HepG2 (cell line): ENCODE data around the gene KISS1R. TPM values are rescaled to one million over a fixed set of nuclear protein-coding genes. Genes with fewer than 3 reads are reported as not detected.

ENCODE experiments used
- ATM ChIP-seq: fragments of 450-650 bp; IDR thresholded peaks from 2 replicates; pipeline ENCODE4 v1.7.1; 2017; ENCODE audit warnings: mild to moderate bottlenecking, borderline replicate concordance
- EP300 ChIP-seq, 3 experiments: sonication (generic) in 1 of 3; formaldehyde crosslinking in 1 of 3; IDR thresholded peaks; 2 replicates each; pipeline versions ENCODE4 v1.5.1 to v1.6.1; 2011 to 2020; ENCODE audit warnings: low read depth in 2 of 3, low read length in 2 of 3, borderline replicate concordance in 1 of 3, improper control_type of control experiment in 1 of 3, mild to moderate bottlenecking in 1 of 3, missing genetic modification reagents in 1 of 3, moderate library complexity in 1 of 3
- FOXK2 ChIP-seq: fragments of 450-650 bp; IDR thresholded peaks from 2 replicates; pipeline ENCODE4 v1.6.1; 2016
- HNF4G ChIP-seq, 2 experiments: sonication (generic) in 1 of 2; formaldehyde crosslinking in 1 of 2; IDR thresholded peaks; 2 replicates each; pipeline versions ENCODE4 v1.4.0 to v1.6.1; 2011 to 2020; ENCODE audit warnings: borderline replicate concordance in 2 of 2, low read depth in 2 of 2, mild to moderate bottlenecking in 2 of 2, low read length in 1 of 2, missing genetic modification reagents in 1 of 2, moderate library complexity in 1 of 2
- KDM2A ChIP-seq: sonication (generic); formaldehyde crosslinking; IDR thresholded peaks from 2 replicates; pipeline ENCODE4 v1.4.0; 2020; ENCODE audit warnings: low read depth, missing genetic modification reagents, borderline replicate concordance
- MEIS1 ChIP-seq: sonication (generic); formaldehyde crosslinking; IDR thresholded peaks from 2 replicates; pipeline ENCODE4 v1.9.0; 2021; ENCODE audit warnings: mild to moderate bottlenecking, missing genetic modification reagents, moderate library complexity, borderline replicate concordance
- NR1H2 ChIP-seq: sonication (generic); formaldehyde crosslinking; IDR thresholded peaks from 2 replicates; pipeline ENCODE4 v1.8.1; 2022; ENCODE audit warnings: low read depth, missing genetic modification reagents, borderline replicate concordance
- PRMT3 ChIP-seq: sonication (generic); formaldehyde crosslinking; IDR thresholded peaks from 2 replicates; pipeline ENCODE4 v1.8.1; 2022; ENCODE audit warnings: low read depth, mild to moderate bottlenecking, moderate library complexity, missing genetic modification reagents, borderline replicate concordance
- SALL1 ChIP-seq: sonication (generic); formaldehyde crosslinking; IDR thresholded peaks from 2 replicates; pipeline ENCODE4 v1.8.0; 2022; ENCODE audit warnings: mild to moderate bottlenecking, missing genetic modification reagents
- SALL2 ChIP-seq: sonication (generic); formaldehyde crosslinking; IDR thresholded peaks from 2 replicates; pipeline ENCODE4 v1.8.1; 2023; ENCODE audit warnings: mild to moderate bottlenecking, missing genetic modification reagents, inconsistent platforms
- SNAPC2 ChIP-seq: sonication (generic); formaldehyde crosslinking; IDR thresholded peaks from 2 replicates; pipeline ENCODE4 v1.8.1; 2022; ENCODE audit warnings: mild to moderate bottlenecking, missing genetic modification reagents
- TBP ChIP-seq: sonication (generic); formaldehyde crosslinking; IDR thresholded peaks from 2 replicates; pipeline ENCODE4 v1.5.0; 2020; ENCODE audit warnings: missing genetic modification reagents
- ZFP62 ChIP-seq: sonication (generic); formaldehyde crosslinking; IDR thresholded peaks from 2 replicates; pipeline ENCODE4 v1.4.0; 2020; ENCODE audit warnings: missing genetic modification reagents
- ZNF274 ChIP-seq: sonication (generic); formaldehyde crosslinking; IDR thresholded peaks from 2 replicates; pipeline ENCODE4 v1.5.1; 2020; ENCODE audit warnings: mild to moderate bottlenecking, missing genetic modification reagents
- ZNF382 ChIP-seq: sonication (generic); formaldehyde crosslinking; IDR thresholded peaks from 2 replicates; pipeline ENCODE4 v1.5.0; 2020; ENCODE audit warnings: missing genetic modification reagents, mild to moderate bottlenecking, borderline replicate concordance
- polyA plus RNA-seq, 8 experiments: library from polyadenylated mRNA; depleted of rRNA in 3 of 8; stranded (reverse) in 7 of 8; unstranded in 1 of 8; fragments of >200 nt; fragmentation: Illumina TruSeq in 4 of 8; extraction: Trizol in 4 of 8; gene quantifications; 2 replicates each; pipeline versions ENCODE4 v1.2.1 to v1.2.3, GENCODE V29; 2011 to 2016; ENCODE audit warnings: low read depth in 4 of 8, missing spikeins in 1 of 8, mixed read lengths in 1 of 8; ENCODE audit not compliant: insufficient read depth in 1 of 8
- total RNA-seq, 5 experiments: library from RNA; depleted of rRNA; stranded (reverse); fragments of >200 nt; fragmentation: Illumina TruSeq; extraction: Trizol; gene quantifications; 2 replicates each; pipeline ENCODE4 v1.2.3, GENCODE V29; 2016; ENCODE audit warnings: low read depth in 1 of 5
- TF ChIP-seq, protein P1 (sequence below): sonication (generic); formaldehyde crosslinking; IDR thresholded peaks from 2 replicates; pipeline ENCODE4 v1.5.1; 2020; ENCODE audit warnings: mild to moderate bottlenecking, missing genetic modification reagents, moderate library complexity
- TF ChIP-seq, protein P2 (sequence below): sonication (generic); formaldehyde crosslinking; IDR thresholded peaks from 2 replicates; pipeline ENCODE4 v1.5.0; 2020; ENCODE audit warnings: missing genetic modification reagents
- TF ChIP-seq, protein P3 (sequence below): sonication (generic); formaldehyde crosslinking; IDR thresholded peaks from 2 replicates; pipeline ENCODE4 v1.9.0; 2021; ENCODE audit warnings: missing genetic modification reagents, mild to moderate bottlenecking, borderline replicate concordance
- TF ChIP-seq, protein P4 (sequence below): sonication (generic); formaldehyde crosslinking; IDR thresholded peaks from 2 replicates; pipeline ENCODE4 v1.5.0; 2020; ENCODE audit warnings: mild to moderate bottlenecking, missing genetic modification reagents, moderate library complexity

The KISS1R gene
- total and polyA plus RNA-seq, 2 of the 13 experiments (the other 11 are each of a cell fraction or from before 2014, with no cell fraction given), result 1.1 to 10.2 TPM

DNA sequence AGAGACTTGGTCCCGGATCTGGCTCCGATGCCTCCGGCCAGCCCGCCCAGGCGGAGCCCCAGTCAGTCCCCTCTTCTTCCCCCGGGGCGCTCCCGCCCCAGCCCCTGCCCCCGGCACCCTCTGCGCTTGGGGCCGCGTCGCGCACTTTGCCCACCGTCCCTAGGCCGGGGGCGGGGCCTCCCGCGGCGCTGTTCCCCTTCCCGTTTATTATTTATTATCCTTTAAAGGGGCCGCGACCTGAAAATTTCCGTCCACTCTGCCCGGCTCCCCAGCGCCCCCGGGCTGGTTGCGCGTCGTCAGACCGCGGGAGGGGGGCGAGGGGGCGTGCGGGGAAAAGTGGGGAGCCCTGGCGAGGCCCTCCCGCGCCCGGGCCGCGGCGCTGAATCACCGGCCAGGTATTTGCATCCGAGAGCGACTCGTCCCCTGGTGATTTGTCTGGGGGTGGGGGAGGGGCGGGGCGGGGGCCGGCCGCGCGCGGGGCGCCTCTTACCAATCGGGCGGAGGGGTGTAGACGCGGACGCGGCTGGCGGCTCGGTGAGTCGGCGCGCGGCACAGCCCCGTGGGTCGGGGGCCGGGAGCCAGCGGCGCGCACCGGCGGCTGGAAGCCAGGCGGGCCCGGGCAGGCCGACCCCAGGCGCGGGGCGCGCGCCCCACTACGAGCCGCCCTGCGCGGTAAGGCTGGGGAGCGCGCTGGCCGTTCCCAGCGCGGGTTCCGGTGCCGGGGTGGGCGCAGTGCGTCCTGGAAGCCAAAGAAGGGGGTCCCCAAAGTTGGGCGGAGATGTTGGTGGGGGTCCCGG lies 8.6 kb downstream of the KISS1R start, which contains the start of gene ARID3A (continued):
- TF ChIP-seq, protein P1, sequence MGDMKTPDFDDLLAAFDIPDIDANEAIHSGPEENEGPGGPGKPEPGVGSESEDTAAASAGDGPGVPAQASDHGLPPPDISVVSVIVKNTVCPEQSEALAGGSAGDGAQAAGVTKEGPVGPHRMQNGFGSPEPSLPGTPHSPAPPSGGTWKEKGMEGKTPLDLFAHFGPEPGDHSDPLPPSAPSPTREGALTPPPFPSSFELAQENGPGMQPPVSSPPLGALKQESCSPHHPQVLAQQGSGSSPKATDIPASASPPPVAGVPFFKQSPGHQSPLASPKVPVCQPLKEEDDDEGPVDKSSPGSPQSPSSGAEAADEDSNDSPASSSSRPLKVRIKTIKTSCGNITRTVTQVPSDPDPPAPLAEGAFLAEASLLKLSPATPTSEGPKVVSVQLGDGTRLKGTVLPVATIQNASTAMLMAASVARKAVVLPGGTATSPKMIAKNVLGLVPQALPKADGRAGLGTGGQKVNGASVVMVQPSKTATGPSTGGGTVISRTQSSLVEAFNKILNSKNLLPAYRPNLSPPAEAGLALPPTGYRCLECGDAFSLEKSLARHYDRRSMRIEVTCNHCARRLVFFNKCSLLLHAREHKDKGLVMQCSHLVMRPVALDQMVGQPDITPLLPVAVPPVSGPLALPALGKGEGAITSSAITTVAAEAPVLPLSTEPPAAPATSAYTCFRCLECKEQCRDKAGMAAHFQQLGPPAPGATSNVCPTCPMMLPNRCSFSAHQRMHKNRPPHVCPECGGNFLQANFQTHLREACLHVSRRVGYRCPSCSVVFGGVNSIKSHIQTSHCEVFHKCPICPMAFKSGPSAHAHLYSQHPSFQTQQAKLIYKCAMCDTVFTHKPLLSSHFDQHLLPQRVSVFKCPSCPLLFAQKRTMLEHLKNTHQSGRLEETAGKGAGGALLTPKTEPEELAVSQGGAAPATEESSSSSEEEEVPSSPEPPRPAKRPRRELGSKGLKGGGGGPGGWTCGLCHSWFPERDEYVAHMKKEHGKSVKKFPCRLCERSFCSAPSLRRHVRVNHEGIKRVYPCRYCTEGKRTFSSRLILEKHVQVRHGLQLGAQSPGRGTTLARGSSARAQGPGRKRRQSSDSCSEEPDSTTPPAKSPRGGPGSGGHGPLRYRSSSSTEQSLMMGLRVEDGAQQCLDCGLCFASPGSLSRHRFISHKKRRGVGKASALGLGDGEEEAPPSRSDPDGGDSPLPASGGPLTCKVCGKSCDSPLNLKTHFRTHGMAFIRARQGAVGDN (CRISPR knock-in tag), result no peak; the same call in 1 of the 2 replicates
- TF ChIP-seq KDM2A (CRISPR knock-in tag), result no peak; the same call in 1 of the 2 replicates
- no peak for TF ChIP-seq ZNF382 (CRISPR knock-in tag)
- TF ChIP-seq TBP (CRISPR knock-in tag), result no peak
- no peak for TF ChIP-seq FOXK2
- TF ChIP-seq SNAPC2 (CRISPR knock-in tag), result no peak
- no peak for TF ChIP-seq SALL1
- TF ChIP-seq ZNF274, result no peak
- 0 out of 2 replicates have a peak, but pooled peaks have one; percentile 30 for TF ChIP-seq HNF4G (IDR thresholded peaks at IDR 0.05; ENCODE audit: borderline replicate concordance, low read depth, low read length)
- no peak for TF ChIP-seq HNF4G (CRISPR knock-in tag; IDR thresholded peaks at IDR 0.05; ENCODE audit: borderline replicate concordance, low read depth)
- no peak for TF ChIP-seq ZFP62 (CRISPR knock-in tag)
- TF ChIP-seq, protein P2, sequence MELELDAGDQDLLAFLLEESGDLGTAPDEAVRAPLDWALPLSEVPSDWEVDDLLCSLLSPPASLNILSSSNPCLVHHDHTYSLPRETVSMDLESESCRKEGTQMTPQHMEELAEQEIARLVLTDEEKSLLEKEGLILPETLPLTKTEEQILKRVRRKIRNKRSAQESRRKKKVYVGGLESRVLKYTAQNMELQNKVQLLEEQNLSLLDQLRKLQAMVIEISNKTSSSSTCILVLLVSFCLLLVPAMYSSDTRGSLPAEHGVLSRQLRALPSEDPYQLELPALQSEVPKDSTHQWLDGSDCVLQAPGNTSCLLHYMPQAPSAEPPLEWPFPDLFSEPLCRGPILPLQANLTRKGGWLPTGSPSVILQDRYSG, result no peak
- TF ChIP-seq SALL2 (CRISPR knock-in tag), result no peak
- TF ChIP-seq, protein P3, sequence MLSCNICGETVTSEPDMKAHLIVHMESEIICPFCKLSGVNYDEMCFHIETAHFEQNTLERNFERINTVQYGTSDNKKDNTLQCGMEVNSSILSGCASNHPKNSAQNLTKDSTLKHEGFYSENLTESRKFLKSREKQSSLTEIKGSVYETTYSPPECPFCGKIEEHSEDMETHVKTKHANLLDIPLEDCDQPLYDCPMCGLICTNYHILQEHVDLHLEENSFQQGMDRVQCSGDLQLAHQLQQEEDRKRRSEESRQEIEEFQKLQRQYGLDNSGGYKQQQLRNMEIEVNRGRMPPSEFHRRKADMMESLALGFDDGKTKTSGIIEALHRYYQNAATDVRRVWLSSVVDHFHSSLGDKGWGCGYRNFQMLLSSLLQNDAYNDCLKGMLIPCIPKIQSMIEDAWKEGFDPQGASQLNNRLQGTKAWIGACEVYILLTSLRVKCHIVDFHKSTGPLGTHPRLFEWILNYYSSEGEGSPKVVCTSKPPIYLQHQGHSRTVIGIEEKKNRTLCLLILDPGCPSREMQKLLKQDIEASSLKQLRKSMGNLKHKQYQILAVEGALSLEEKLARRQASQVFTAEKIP, result no peak
- no peak for TF ChIP-seq PRMT3
- no peak for TF ChIP-seq ATM
- peak in 1 of 2 experiments; percentile 32; a peak in 2 of 4 replicates for TF ChIP-seq EP300 (IDR thresholded peaks at IDR 0.05; ENCODE audit: low read depth in 2 of 2, low read length in 2 of 2)
- no peak for TF ChIP-seq EP300 (CRISPR knock-in tag; IDR thresholded peaks at IDR 0.05; ENCODE audit: borderline replicate concordance)
- no peak for TF ChIP-seq NR1H2 (CRISPR knock-in tag)
- TF ChIP-seq MEIS1 (CRISPR knock-in tag), result no peak
- TF ChIP-seq, protein P4, sequence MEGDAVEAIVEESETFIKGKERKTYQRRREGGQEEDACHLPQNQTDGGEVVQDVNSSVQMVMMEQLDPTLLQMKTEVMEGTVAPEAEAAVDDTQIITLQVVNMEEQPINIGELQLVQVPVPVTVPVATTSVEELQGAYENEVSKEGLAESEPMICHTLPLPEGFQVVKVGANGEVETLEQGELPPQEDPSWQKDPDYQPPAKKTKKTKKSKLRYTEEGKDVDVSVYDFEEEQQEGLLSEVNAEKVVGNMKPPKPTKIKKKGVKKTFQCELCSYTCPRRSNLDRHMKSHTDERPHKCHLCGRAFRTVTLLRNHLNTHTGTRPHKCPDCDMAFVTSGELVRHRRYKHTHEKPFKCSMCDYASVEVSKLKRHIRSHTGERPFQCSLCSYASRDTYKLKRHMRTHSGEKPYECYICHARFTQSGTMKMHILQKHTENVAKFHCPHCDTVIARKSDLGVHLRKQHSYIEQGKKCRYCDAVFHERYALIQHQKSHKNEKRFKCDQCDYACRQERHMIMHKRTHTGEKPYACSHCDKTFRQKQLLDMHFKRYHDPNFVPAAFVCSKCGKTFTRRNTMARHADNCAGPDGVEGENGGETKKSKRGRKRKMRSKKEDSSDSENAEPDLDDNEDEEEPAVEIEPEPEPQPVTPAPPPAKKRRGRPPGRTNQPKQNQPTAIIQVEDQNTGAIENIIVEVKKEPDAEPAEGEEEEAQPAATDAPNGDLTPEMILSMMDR (CRISPR knock-in tag), result no peak
